ENCODE measurements around the gene HLTF. TPM values are rescaled to one million over a fixed set of nuclear protein-coding genes. Genes with fewer than 3 reads are reported as not detected.

Gene HLTF
- total RNA-seq, 1 donor from 2014 or later, result 12.9 TPM

- no peak overlapping the region for H3K4me3 ChIP-seq (ENCODE audit: low read depth, low read length)
- no peak for TF ChIP-seq CTCF (IDR thresholded peaks at IDR 0.05; ENCODE audit: insufficient read depth, low read length, severe bottlenecking)
- DNase-seq (ENCODE audit: low read depth) (no peak), FAIRE-seq (no peak)
- no peaks in the 10 kb centered on the region for H3K36me3 ChIP-seq (ENCODE audit: control insufficient read depth, insufficient read depth, low read length)
- no peaks in the 10 kb centered on the region for H3K27me3 ChIP-seq (ENCODE audit: control insufficient read depth, insufficient read depth, low read length)
Measured at GRCh38 chr3:149016242-149016641, 70.1 kb downstream of the HLTF start.

- no peak for TF ChIP-seq CTCF (IDR thresholded peaks at IDR 0.05; ENCODE audit: insufficient read depth, low read length, severe bottlenecking)
- Histone ChIP-seq H3K36me3 (ENCODE audit: control insufficient read depth, insufficient read depth, low read length) (no peaks in the 10 kb centered on the region), H3K4me3 (ENCODE audit: low read depth, low read length) (no peak overlapping the region), H3K27me3 (ENCODE audit: control insufficient read depth, insufficient read depth, low read length) (no peaks in the 10 kb centered on the region)
- no peak for FAIRE-seq
- no peak for DNase-seq (ENCODE audit: low read depth)
Measured at GRCh38 chr3:149015393-149015792, 70.9 kb downstream of the HLTF start.

- FAIRE-seq (peak; percentile 70), DNase-seq (ENCODE audit: low read depth) (no peak)
- Histone ChIP-seq H3K36me3 (ENCODE audit: control insufficient read depth, insufficient read depth, low read length) (peaks cover 4% of the 10 kb centered on the region), H3K4me3 (ENCODE audit: low read depth, low read length) (no peak overlapping the region), H3K27me3 (ENCODE audit: control insufficient read depth, insufficient read depth, low read length) (no peaks in the 10 kb centered on the region)
- TF ChIP-seq CTCF (IDR thresholded peaks at IDR 0.05; ENCODE audit: insufficient read depth, low read length, severe bottlenecking), result no peak
Measured at GRCh38 chr3:149013726-149014125, 72.6 kb downstream of the HLTF start.

- Histone ChIP-seq H3K27me3 (ENCODE audit: control insufficient read depth, insufficient read depth, low read length) (no peaks in the 10 kb centered on the region), H3K4me3 (ENCODE audit: low read depth, low read length) (no peak overlapping the region), H3K36me3 (ENCODE audit: control insufficient read depth, insufficient read depth, low read length) (peaks cover 4% of the 10 kb centered on the region)
- FAIRE-seq (no peak), DNase-seq (ENCODE audit: low read depth) (no peak)
- TF ChIP-seq CTCF (IDR thresholded peaks at IDR 0.05; ENCODE audit: insufficient read depth, low read length, severe bottlenecking), result no peak
Measured at GRCh38 chr3:149011676-149012075, 74.7 kb downstream of the HLTF start.

GRCh38 chr3:149010966-149011365 lies 75.4 kb downstream of the HLTF start:
- FAIRE-seq, result no peak
- DNase-seq (ENCODE audit: low read depth), result no peak
- TF ChIP-seq CTCF (IDR thresholded peaks at IDR 0.05; ENCODE audit: insufficient read depth, low read length, severe bottlenecking), result no peak
- Histone ChIP-seq H3K27me3 (ENCODE audit: control insufficient read depth, insufficient read depth, low read length) (no peaks in the 10 kb centered on the region), H3K4me3 (ENCODE audit: low read depth, low read length) (no peak overlapping the region), H3K36me3 (ENCODE audit: control insufficient read depth, insufficient read depth, low read length) (peaks cover 4% of the 10 kb centered on the region)

- no peak for DNase-seq (ENCODE audit: low read depth)
- TF ChIP-seq CTCF (IDR thresholded peaks at IDR 0.05; ENCODE audit: insufficient read depth, low read length, severe bottlenecking), result no peak
- Histone ChIP-seq H3K27me3 (ENCODE audit: control insufficient read depth, insufficient read depth, low read length) (no peaks in the 10 kb centered on the region), H3K4me3 (ENCODE audit: low read depth, low read length) (no peak overlapping the region), H3K36me3 (ENCODE audit: control insufficient read depth, insufficient read depth, low read length) (peaks cover 4% of the 10 kb centered on the region)
- FAIRE-seq, result no peak
Measured at GRCh38 chr3:149010504-149010951, 75.8 kb downstream of the HLTF start.

Data from bronchial epithelial cell (primary cell).